GM18520 (cell line): ENCODE results near the gene KRTAP5-5.
"Not testable (repeated sequence)": the region's sequence is repeated elsewhere in the genome, so short reads cannot be mapped to it uniquely, and the experiment has no call there.

Experiments
- ATAC-seq: cut with Tn5 transposase; IDR thresholded peaks from one replicate; pipeline ENCODE4 v1.9.1; 2021; ENCODE audit not compliant: unreplicated experiment

The KRTAP5-5 gene, protein sequence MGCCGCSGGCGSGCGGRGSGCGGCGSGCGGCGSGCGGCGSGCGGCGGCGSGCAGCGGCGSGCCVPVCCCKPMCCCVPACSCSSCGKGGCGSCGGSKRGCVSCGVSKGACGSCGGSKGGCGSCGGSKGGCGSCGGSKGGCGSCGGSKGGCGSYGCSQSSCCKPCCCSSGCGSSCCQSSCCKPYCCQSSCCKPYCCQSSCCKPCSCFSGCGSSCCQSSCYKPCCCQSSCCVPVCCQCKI

DNA sequence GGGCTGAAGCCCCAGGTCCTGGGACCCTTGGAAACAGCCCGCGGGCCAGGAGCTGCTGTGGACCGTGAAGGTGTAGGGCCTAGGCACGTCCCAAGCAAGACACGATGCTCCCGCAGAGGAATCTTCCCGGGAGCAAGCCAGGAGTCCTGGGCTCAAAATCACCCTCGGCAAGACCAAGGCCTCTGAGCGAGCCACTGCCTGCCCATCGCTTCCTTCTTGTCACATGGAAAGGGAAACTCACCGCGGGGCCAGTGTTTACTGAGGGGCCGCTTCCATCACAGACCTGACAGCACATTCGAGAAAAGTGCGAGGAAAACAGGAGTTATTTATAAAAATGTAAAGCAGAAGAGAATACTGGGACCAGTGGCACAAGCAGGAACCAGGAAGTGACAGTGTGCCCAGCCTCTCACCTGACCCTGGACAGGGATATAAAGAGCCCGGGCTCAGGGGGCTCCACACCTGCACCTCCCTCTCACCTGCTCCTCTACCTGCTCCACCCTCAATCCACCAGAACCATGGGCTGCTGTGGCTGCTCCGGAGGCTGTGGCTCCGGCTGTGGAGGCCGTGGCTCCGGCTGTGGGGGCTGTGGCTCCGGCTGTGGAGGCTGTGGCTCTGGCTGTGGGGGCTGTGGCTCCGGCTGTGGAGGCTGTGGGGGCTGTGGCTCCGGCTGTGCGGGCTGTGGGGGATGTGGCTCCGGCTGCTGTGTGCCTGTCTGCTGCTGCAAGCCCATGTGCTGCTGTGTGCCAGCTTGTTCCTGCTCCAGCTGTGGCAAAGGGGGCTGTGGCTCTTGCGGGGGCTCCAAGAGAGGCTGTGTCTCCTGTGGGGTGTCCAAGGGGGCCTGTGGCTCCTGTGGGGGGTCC lies at the start of gene KRTAP5-5:
Gene KRTAP5-5, plus strand, starts transcription at position 450 of the 860 bp plus-strand sequence. Its CDS starts 66 bp downstream, at position 516.
- no peak for ATAC-seq

DNA sequence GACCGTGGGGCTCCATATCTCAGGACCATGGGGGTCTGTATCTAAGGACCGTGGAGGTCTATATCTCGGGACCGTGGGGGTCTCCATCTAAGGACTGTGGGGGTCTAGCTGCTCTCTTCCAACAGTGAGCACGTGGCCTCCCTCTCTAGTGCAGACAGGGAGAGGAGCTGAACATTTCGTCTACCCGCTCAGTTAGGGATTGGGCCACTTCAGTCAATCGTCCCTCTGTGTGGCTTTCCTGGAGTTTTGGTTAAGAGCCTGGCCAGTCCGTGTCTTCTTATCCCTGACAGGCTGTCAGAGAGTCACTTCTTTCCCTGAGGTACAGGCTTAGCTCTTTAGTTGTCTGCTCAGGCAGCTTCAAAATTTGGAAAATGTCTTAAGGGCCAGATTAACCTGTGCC lies 47.6 kb upstream of the KRTAP5-5 start:
- ATAC-seq = no peak

DNA sequence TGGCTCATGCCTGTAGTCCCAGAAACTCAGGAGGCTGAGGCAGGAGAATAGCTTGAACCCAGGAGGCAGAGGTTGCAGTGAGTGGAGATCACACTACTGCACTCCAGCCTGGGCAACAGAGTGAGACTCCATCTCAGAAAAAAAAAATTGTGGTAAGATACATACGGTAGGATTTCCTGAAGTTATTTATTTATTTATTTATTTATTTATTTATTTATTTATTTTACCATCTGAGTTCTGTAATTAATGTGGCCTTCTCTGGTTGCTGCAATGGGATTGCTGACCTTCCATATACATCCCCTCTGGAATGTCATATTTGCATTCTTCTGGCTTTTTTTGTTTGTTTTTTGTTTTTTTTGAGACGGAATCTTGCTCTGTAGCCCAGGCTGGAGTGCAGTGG lies 46.7 kb upstream of the KRTAP5-5 start:
- ATAC-seq = not testable (repeated sequence)

DNA sequence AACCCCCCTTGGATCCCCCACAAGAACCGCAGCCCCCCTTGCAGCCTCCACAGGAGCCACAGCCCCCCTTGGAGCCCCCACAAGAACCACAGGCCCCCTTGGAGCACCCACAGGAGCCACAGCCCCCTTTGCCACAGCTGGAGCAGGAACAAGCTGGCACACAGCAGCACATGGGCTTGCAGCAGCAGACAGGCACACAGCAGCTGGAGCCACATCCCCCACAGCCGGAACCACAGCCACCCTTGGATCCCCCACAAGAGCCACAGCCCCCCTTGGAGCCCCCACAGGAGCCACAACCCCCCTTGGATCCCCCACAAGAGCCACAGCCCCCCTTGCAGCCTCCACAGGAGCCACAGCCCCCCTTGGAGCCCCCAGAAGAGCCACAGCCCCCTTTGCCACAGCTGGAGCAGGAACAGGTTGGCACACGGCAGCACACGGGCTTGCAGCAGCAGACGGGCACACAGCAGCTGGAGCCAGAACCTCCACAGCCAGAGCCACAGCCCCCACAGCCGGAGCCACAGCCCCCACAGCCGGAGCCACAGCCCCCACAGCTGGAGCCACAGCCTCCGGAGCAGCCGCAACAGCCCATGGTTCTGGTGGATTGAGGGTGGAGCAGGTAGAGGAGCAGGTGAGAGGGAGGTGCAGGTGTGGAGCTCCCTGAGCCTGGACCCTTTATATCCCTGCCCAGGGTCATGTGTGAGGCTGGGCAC lies 44.8 kb upstream of the KRTAP5-5 start, which contains the start of gene KRTAP5-1:
Gene KRTAP5-1, minus strand, starts transcription at position 623 of the 710 bp plus-strand sequence. Its CDS starts 34 bp downstream, at position 589.
- ATAC-seq = not testable (repeated sequence)

DNA sequence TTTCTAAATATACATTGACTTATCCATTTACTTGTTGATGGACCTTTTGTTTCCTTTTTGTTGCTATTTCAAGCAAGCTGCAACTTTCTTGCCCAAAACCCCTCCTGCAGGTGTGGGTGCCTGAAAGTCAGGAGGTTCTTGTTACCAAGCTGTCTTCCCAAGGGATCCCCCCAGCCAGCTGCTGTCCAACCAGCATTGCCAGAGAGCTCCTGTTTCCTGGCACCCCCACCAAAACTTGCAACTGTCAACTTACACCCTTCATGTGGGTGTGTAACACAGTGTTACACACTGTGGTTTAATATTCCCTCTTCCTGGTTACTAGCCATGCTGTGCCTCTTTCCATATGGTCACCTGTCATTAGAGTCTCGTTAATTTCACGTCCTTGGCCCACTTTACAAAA lies 42.9 kb upstream of the KRTAP5-5 start:
- no peak for ATAC-seq

DNA sequence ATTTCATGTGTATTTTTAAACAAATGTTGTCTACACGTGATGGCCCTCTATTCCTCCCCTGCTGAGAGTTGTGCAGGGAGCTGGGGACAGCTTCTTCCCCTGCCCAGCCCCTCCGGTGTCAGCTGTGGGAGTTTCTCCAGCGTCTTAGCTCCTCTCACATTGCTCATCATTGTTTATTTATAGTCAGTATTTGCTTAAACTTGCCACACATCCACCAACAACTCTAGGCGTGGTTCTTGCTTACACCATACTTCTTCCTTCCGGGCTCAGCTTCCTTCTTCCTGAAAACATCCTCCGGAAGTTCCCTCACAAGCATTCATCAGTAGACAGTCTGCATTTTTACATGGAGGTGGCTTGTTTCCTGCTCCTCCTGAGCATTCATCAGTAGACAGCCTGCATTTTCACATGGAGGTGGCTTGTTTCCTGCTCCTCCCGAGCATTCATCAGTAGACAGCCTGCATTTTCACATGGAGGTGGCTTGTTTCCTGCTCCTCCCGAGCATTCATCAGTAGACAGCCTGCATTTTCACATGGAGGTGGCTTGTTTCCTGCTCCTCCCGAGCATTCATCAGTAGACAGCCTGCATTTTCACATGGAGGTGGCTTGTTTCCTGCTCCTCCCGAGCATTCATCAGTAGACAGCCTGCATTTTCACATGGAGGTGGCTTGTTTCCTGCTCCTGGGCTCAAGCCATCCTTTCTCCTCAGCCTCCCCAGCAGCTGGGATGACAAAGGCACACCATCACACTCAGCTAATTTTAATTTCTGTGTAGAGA lies 40.2 kb upstream of the KRTAP5-5 start:
- ATAC-seq = not testable (repeated sequence)

DNA sequence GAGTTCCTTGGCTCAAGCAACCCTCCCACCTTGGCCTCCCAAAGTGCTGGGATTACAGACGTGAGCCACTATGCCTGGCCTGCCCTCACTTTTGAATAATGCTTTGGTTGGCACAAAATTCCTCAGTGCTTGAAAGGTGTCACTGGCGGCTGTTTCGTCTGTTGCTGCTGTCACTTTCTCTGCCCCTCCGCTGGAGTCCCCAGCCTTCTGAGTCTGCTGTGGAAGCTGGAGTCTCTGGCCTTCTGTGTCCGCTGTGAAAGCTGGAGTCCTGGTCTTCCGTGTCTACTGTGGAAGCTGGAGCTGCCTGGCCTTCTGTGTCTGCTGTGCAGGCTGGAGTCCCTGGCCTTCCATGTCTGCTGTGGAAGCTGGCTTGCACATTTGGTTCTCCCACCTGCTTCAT lies 39.6 kb upstream of the KRTAP5-5 start:
- ATAC-seq = no peak

DNA sequence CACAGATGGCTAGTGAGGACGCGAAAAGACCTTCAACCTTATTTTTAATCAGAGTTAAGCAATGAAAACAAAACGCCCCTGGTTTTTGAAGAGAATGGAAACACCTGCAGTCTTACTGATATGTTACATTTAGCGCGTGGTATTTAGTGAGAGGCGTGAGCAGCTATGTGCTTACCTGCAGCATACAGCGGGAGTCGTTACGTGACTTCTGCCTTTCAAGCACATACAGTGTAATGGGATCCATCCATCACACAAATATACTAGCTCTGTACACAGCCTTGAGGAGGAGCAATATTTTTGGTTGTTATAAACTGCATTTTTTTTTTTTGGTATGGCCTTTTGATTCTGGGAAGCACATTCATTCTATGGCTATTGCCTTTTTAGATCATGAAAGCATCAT lies 36.9 kb upstream of the KRTAP5-5 start:
- ATAC-seq = no peak

DNA sequence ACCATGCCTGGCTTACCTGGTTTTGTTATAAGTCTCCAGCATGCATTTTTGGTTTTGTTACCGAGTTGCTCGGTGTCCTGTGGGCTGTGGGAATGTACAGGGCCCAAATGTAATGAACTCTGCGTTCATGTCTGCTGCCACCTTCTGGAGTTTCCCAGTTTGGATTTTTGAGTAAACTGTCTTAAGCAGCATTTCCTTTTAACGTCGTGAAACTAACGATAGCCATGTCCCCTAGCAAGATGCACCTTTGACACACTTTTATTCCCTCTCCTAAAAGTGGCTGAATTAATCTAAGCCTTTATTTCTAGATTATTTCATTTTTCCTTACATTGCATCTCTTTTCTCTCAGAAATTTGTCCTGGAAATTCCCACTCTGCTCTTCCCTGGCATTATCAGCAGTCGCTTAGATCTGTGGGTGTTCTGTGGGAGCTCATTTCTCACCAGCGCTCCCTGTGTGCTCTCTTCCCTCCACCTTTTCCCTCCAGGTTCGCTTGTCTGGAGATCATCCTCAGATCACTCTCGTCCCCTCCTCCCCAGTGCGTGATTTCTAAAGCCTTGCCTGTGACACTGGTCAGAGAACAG lies 33.5 kb upstream of the KRTAP5-5 start:
- not testable (repeated sequence) for ATAC-seq

DNA sequence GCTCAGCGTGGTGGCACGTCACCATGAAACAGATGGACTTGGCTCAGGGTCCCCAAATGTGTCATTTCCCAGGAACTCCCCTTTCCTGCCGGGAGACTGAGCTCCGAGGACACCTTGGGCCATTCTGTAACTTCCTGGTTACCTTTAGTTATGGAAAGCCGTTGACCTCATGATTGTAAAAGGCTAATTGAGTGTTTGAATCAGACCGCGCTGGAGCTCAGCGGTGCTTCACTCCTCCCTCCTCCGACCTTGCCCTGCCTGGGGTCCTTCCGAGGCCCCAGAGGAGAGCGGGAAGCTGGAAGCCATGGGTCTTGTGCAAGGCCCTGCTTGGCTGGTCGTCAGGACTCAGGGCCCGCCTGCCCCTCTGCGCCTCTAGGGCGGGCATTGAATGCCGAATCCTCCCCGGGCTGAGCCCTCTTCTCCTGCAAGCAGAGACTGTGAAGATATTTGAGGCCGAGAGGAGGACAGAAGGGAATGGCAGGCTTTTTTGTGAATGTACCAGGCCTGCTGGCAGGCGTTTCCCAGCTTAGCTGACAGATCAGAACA lies 32.9 kb upstream of the KRTAP5-5 start:
- ATAC-seq = not testable (repeated sequence)

DNA sequence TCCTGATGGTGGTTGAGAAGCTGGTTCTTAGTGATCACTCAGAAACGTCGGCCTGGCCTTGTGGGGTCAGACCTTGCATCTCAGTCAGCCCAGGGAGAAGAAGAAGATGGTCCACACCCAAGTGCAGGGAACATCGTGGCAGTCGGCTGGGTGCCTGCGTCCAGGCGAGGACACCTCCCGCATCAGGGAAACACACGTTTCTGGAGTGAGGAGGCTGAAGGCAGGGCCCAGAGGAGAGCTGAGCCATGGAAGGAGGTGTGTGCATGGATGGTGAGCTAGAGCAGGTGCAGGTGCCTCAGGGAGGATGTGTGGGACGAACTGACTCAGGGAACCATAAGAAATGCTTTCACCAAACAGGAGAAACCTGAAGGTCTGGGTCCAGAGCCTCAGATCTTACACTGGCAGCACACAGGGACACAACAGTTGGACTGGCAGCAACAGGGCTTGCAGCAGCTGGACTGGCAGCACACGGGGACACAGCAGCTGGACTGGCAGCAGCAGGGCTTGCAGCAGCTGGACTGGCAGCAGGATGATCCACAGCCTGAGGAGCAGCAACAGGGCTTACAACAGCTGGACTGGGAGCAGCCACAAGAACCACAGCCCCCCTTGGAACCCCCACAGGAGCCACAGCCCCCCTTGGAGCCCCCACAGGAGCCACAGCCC lies 32.1 kb upstream of the KRTAP5-5 start:
- no peak for ATAC-seq

DNA sequence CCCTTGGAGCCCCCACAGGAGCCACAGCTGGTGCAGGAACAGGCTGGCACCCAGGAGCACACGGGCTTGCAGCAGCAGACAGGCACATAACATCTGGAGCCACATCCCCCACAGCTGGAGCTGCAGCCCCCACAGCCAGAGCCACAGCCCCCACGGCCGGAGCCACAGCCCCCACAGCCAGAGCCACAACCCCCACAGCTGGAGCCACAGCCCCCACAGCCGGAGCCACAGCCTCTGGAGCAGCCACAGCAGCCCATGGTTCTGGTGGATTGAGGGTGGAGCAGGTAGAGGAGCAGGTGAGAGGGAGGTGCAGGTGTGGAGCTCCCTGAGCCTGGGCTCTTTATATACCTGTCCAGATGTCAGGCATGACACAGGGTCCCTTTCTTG lies 31.6 kb upstream of the KRTAP5-5 start, which contains the start of gene KRTAP5-2:
Gene KRTAP5-2, minus strand, starts transcription at position 301 of the 387 bp plus-strand sequence. Its CDS starts 44 bp downstream, at position 257.
- ATAC-seq = no peak

DNA sequence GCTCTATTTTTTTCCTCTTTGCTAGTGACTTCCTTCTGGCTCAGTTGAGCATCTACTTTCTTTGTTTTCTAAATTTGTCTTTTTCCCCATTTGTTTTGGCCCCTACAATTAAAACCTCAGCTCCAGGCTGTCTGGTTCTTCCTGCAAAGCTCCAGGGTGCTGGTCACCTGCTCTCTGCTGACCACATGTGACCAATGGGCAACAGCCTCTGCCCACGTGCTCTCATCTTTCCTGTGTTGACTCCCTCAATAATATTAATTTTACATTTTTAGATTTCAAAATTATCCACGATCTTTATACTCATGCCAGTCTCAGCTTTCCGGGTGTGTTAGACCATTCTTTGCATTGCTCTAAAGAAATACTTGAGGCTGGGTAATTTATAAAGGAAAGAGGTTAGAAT lies 31.2 kb upstream of the KRTAP5-5 start:
- ATAC-seq = not testable (repeated sequence)

DNA sequence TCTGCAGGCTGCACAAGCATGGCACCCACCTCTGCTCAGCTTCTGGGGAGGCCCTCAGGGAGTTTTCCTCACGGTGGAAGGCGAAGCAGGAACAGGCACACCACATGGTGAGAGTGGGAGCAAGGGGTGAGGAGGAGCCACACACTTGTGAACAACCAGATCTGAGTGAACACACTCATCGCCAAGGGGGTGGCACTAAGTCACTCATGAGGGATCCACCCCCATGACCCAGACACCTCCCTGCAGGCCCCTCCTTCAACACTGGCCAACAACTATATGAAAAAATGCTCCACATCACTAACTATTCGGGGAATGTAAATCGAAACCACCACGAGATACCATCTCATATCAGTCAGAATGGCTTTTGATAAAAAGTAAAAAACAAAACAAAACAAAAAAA lies 30.8 kb upstream of the KRTAP5-5 start:
- no peak for ATAC-seq

DNA sequence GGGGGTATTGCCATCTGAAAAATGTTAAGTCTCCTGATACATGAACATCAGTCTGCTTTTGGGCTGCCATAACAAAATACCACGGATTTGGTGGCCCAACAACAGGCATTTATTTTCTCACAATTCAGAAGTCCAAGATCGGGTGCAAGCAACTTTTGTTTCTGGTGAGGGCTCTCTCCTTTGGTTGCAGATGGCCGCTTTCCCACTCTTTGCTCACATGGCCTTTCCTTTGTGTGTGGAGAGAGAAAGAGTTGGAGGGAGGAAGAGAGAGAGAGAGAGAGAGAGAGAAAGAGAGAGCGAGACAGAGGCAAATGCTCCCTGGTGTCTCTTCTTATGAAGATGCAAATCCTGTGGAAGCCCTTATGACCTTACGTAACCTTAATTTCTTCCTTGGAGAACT lies 28.9 kb upstream of the KRTAP5-5 start:
- no peak for ATAC-seq

DNA sequence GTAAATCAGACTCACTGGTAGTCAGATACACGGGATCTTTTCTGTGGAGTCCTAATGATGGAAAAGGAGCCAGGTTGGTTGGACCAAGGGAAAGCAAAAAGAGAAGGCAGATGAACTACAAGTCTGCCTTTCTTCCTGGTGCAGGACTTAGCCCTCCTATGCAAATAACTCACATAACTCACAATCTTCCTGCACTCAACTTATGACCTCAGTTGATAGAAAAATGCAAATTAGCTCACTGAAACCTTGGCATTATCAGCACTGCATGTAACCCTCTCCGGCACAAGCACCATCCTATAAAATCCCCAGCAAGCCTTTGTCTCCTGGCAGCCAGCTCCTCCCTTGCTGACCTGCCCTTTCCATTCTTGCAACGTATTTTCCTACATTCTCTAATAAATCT lies 27.9 kb upstream of the KRTAP5-5 start:
- not testable (repeated sequence) for ATAC-seq

DNA sequence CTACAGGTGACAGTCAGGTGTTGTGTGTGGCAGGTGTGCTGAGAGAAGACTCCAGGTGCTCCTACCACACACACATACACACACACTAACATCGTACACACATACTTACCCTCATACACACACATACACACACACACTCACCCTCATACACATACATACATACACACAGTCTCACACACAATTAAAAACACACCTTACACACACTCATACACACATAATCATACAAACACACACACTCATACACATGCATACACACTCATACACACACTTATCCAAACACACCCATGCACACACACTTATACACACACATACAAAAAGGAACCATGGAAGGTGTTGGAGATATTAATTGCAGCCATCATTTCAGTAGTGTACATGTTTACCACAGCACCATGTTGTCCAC lies 25.9 kb upstream of the KRTAP5-5 start:
- ATAC-seq = no peak

DNA sequence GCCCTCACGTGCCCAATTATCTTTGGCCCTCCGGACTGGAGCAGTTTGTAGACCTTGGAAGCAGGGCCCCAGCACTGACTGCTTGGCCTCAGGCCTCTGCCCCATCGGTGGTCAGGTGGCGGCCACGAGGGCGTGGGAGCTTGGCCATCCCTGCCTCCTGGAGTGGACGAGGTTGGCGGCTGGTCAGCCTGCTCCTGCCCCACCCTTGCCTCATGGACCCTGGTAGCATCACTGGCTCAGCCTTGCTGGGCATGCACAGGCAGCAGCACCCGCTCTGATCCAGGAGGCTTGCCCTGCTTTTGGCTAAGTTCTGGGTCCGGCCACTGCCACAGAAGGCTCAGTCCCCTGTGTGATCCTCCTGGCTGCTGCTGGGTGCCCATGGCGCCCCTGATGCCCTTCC lies 25.4 kb upstream of the KRTAP5-5 start:
- ATAC-seq = no peak

DNA sequence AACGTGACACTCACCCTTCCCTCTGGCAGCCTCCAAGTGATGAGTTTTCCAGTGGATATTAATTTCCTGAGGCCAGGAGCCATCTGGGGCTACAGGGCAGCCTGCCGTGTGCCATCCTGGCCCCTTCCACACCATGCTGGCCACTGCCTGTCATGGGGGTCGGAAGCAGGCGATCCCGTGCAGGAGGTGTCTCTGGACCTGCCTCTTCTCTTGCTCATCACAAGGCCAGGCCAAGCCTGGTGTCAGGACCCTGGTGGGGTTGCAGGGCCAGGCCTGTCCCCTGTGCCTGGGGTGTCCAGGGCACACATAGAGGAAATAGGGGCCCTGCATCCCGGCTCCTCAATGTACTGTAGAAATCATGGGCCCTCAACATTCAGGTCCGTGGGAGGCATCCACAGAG lies 24.9 kb upstream of the KRTAP5-5 start:
- ATAC-seq = no peak
